Loucy (cell line): ENCODE results near the gene ATRNL1.

Source experiments
- H2AFZ ChIP-seq: fragments of 200-600 bp; sonication (generic); 2 replicates; pipeline ENCODE4 v1.6.0; 2016; ENCODE audit warnings: antibody characterized with exemption, mild to moderate bottlenecking, low read length, moderate library complexity
- H3F3A ChIP-seq: fragments of 200-600 bp; 2 replicates; pipeline ENCODE4 v1.6.0; 2016; ENCODE audit warnings: antibody characterized with exemption, low read depth, mild to moderate bottlenecking
- H3K27me3 ChIP-seq: fragments of 200-600 bp; sonication (generic); 2 replicates; pipeline ENCODE4 v1.6.1; 2014; ENCODE audit warnings: low read length, mild to moderate bottlenecking; ENCODE audit not compliant: insufficient read depth, poor library complexity, severe bottlenecking
- H3K36me3 ChIP-seq: fragments of 200-600 bp; sonication (generic); 2 replicates; pipeline ENCODE4 v1.6.1; 2016; ENCODE audit warnings: low read length; ENCODE audit not compliant: insufficient read depth
- H3K4me1 ChIP-seq: fragments of 200-600 bp; sonication (generic); 2 replicates; pipeline ENCODE4 v1.5.1; 2014; ENCODE audit warnings: low read length, mild to moderate bottlenecking; ENCODE audit not compliant: insufficient read depth, poor library complexity, severe bottlenecking
- H3K4me2 ChIP-seq: fragments of 200-600 bp; sonication (generic); 2 replicates; pipeline ENCODE4 v1.6.0; 2014; ENCODE audit warnings: antibody characterized with exemption, low read length, low read depth, mild to moderate bottlenecking; ENCODE audit not compliant: poor library complexity, severe bottlenecking
- H3K4me3 ChIP-seq: fragments of 200-600 bp; sonication (generic); 2 replicates; pipeline ENCODE4 v1.5.1; 2014; ENCODE audit warnings: low read length, mild to moderate bottlenecking, mixed read lengths; ENCODE audit not compliant: poor library complexity, severe bottlenecking
- H3K79me2 ChIP-seq: fragments of 200-600 bp; sonication (generic); 2 replicates; pipeline ENCODE4 v1.6.1; 2014; ENCODE audit warnings: low read length; ENCODE audit not compliant: insufficient read depth
- H3K9ac ChIP-seq: fragments of 200-600 bp; sonication (generic); 2 replicates; pipeline ENCODE4 v1.6.0; 2014; ENCODE audit warnings: mild to moderate bottlenecking, low read depth, low read length, moderate library complexity; ENCODE audit not compliant: poor library complexity, severe bottlenecking
- H3K9me2 ChIP-seq: fragments of 200-600 bp; sonication (generic); replicated peaks from 2 replicates; pipeline ENCODE4 v1.6.1; 2016; ENCODE audit warnings: low read depth, low read length, mixed read lengths
- H3K9me3 ChIP-seq: fragments of 200-600 bp; sonication (generic); 2 replicates; pipeline ENCODE4 v1.6.1; 2014; ENCODE audit warnings: mild to moderate bottlenecking, antibody characterized with exemption, low read length, low read depth; ENCODE audit not compliant: insufficient read depth
- H4K20me1 ChIP-seq: fragments of 200-600 bp; sonication (generic); 2 replicates; pipeline ENCODE4 v1.6.0; 2014; ENCODE audit warnings: antibody characterized with exemption, low read length, mild to moderate bottlenecking; ENCODE audit not compliant: insufficient read depth, poor library complexity, severe bottlenecking
- EZH2phosphoT487 ChIP-seq: fragments of 200-600 bp; IDR thresholded peaks from 2 replicates; pipeline ENCODE4 v1.6.1; 2018; ENCODE audit warnings: antibody characterized with exemption, mild to moderate bottlenecking, moderate library complexity, borderline replicate concordance
- TF ChIP-seq, protein P1 (sequence below): fragments of 200-600 bp; sonication (generic); conservative IDR thresholded peaks from 2 replicates; pipeline ENCODE4 v1.5.1; 2014; ENCODE audit warnings: mild to moderate bottlenecking, antibody characterized with exemption, low read length

Gene ATRNL1

DNA sequence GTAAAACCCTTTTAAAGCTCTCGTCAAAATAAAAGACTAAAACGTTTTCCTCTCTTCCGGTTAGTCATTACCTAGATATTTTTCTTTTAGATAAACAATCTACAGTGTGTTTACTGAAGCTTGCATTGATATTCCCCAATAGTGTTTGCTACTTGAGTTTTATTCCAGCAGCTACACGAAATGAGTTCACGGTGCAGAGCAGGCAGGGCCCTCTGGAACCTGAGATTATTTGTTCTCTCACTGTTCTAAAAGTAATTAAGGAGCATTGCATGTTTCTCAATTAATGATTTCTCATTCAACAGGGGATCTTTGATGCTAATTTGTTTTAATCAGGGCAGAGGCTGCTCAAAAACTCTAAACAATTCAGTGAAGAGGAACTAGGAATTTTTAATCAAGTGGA is 860.1 kb downstream of the ATRNL1 start:
- Histone ChIP-seq H3K27me3 (no peaks in the 10 kb centered on the region), H3K36me3 (no peaks in the 10 kb centered on the region), H3K4me3 (no peak overlapping the region), H3K9ac (no peak overlapping the region), H3K4me2 (no peak overlapping the region), H3K79me2 (no peaks in the 10 kb centered on the region), H3K4me1 (peaks cover 15% of the 10 kb centered on the region), H2AFZ (no peak overlapping the region), H3K9me3 (no peaks in the 10 kb centered on the region), H4K20me1 (no peaks in the 10 kb centered on the region), H3K9me2 (no peaks in the 10 kb centered on the region), H3F3A (no peaks in the 10 kb centered on the region)
- TF ChIP-seq EZH2phosphoT487: no peak

DNA sequence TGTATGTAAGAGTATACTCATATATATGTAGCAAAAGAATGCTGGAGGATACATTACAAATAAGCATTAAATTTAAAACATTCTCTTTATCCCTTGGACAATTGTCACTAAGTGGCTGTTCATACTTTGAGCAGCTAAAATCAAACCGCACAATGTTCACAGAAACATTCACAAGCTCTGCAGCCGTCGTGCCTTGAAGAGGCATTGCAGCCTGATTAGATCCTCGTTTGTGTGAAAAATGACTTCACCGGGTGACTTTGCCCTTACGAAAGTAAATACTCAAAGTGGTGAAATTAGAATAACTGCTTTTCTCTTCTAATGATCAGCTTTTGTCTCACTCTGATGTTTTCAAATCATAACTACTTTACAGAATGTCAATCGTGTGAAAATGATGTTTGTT is 860.8 kb downstream of the ATRNL1 start:
- TF ChIP-seq, protein P1, sequence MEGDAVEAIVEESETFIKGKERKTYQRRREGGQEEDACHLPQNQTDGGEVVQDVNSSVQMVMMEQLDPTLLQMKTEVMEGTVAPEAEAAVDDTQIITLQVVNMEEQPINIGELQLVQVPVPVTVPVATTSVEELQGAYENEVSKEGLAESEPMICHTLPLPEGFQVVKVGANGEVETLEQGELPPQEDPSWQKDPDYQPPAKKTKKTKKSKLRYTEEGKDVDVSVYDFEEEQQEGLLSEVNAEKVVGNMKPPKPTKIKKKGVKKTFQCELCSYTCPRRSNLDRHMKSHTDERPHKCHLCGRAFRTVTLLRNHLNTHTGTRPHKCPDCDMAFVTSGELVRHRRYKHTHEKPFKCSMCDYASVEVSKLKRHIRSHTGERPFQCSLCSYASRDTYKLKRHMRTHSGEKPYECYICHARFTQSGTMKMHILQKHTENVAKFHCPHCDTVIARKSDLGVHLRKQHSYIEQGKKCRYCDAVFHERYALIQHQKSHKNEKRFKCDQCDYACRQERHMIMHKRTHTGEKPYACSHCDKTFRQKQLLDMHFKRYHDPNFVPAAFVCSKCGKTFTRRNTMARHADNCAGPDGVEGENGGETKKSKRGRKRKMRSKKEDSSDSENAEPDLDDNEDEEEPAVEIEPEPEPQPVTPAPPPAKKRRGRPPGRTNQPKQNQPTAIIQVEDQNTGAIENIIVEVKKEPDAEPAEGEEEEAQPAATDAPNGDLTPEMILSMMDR: no peak
- no peak for TF ChIP-seq EZH2phosphoT487
- Histone ChIP-seq H3K4me3 (no peak overlapping the region), H2AFZ (no peak overlapping the region), H3K9me2 (no peaks in the 10 kb centered on the region), H3K79me2 (no peaks in the 10 kb centered on the region), H3K4me2 (no peak overlapping the region), H3K27me3 (no peaks in the 10 kb centered on the region), H3K4me1 (peaks cover 15% of the 10 kb centered on the region), H4K20me1 (no peaks in the 10 kb centered on the region), H3K9ac (no peak overlapping the region), H3F3A (no peaks in the 10 kb centered on the region), H3K9me3 (no peaks in the 10 kb centered on the region), H3K36me3 (no peaks in the 10 kb centered on the region)

DNA sequence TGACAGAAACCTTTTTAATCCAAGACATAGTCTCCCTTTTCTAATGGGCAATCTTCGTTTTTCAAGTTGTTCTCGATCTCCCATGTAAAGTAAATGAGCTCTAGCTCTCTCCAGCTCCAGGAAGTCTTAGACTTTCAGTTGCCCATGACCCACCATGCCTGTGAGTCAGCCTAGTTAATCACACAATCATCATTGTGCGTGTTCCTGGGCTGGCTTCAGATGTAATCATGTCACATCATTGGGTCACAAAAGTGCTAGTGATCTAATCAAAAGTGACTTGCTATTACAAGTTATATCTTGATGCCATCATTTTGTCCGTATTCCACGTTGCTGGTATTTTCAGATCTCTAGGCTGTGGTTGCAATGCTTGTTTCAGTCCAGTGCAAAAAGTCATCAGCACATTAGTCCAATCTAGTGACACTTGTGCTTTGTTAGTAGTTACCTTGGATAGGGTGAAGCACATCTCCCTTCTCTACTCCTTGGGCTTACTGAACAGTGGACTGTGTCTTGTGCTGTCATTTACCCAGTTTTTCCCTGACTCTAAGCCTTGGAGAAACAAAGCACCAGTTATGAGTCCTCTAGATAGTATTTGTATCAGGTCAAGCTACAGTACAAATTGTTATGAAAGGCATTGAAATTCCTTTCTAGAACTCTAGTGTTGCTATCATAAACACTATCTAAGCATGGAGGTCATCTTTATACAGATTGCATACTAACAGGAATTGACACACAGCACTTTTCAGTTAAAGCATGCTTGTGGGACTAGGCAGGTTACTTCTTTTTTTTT is 863.3 kb downstream of the ATRNL1 start:
- TF ChIP-seq EZH2phosphoT487: no peak
- TF ChIP-seq, protein P1: no peak
- H3K9ac ChIP-seq: no peak overlapping the region
- no peak overlapping the region for H3K4me3 ChIP-seq
- H3K79me2 ChIP-seq: no peaks in the 10 kb centered on the region
- no peaks in the 10 kb centered on the region for H3K36me3 ChIP-seq
- no peaks in the 10 kb centered on the region for H3K27me3 ChIP-seq
- no peaks in the 10 kb centered on the region for H3K9me3 ChIP-seq
- no peaks in the 10 kb centered on the region for H3F3A ChIP-seq
- H3K4me2 ChIP-seq: no peak overlapping the region
- no peak overlapping the region; the same call in 1 of the 2 replicates for H2AFZ ChIP-seq
- peaks cover 15% of the 10 kb centered on the region for H3K4me1 ChIP-seq
- H3K9me2 ChIP-seq: no peaks in the 10 kb centered on the region
- no peaks in the 10 kb centered on the region for H4K20me1 ChIP-seq

DNA sequence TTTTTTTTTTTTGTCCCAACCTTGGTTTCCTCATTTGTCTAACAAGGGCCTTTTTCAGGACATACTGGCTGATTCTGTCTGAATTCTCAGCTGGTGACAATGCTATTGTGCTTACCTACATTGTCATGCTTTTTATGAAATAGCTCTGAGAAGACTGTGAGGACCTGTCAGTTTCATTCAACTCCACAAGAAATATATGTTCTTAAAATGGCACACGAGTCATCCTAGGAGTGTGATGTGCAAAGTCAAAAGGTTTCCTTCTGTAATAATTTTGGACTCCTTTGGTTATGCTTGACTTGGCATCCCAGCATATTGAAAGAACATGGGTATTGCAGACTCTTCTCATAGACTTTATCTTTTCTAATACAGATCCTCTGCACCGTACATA is 863.8 kb downstream of the ATRNL1 start:
- Histone ChIP-seq H3K79me2 (no peaks in the 10 kb centered on the region), H4K20me1 (no peaks in the 10 kb centered on the region), H3K9ac (no peak overlapping the region), H3K4me2 (no peak overlapping the region), H3K4me3 (no peak overlapping the region), H3F3A (no peaks in the 10 kb centered on the region), H3K9me2 (no peaks in the 10 kb centered on the region), H3K9me3 (no peaks in the 10 kb centered on the region), H3K36me3 (no peaks in the 10 kb centered on the region), H3K27me3 (no peaks in the 10 kb centered on the region), H3K4me1 (peaks cover 15% of the 10 kb centered on the region), H2AFZ (no peak overlapping the region)
- TF ChIP-seq, protein P1: no peak
- no peak for TF ChIP-seq EZH2phosphoT487
